Non-pigmented ciliary epithelial cell (primary cell): ENCODE measurements around the gene PRKCD.

Experiments
- DNase-seq: peaks from one replicate; pipeline ENCODE4 v3.0.0-alpha.2; 2010; ENCODE audit warnings: low read depth

PRKCD gene

DNA sequence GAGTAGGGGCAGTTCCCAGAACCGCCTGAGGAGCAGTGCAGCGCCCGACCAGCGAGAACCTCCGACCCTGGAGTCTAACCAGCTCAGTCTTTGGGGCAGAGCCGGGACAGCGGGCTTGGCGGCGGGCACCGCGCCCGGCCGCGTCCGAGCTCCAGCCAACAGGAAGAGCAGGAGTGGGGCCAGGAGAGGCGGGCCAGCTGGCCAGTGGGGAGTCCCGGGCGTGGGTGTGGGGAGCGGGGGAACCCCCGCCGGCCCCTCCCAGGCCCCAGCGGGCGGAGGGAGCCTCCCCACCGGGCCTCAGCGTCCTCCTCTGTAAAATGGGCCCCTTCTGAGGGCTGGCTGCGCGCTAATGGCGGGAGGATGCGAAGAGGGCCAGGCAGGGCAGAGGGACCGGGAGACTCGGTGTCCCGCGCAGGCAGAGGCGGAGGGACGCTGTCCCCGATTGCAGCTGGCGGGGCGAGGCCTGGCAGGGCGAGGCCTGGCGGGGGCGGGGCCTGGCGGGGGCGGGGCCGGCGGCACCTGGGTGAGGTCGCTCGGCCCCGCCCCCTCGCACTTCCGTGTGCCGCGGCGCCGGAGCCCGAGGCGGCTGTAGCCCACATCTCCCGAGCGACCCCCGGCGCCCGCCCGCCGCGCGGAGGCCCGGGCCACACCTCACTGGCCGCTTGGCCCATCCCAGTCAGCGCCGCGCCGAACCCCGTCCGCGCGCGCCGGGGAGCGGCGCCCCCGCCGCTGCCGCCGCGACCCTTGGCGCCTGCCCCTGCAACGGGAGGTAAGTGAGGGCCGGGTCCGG lies at the start of gene PRKCD:
PRKCD (plus strand) TSS at position 550 of the 790 bp plus-strand sequence. CDS start 17,214 bp downstream, outside the sequence.
- no peak for DNase-seq

DNA sequence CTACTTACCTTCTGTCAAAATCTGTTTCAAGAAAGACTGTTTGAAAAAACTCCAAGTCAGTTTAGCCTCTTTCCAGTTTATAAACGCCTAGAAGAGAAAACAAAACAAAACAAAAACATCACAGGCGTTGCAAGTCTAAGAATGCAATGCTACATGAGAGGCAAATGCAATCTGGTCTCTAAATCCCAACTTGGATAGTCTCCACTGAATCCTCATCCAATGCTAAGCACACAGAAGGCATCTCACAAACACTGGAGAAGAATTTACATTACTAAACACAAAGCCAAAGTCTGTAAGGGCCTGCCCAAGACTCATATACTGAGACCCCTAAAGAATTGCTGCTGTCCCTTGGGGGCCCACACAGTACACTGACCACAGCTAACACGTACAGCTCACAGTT lies 49.2 kb upstream of the PRKCD start:
- no peak for DNase-seq

DNA sequence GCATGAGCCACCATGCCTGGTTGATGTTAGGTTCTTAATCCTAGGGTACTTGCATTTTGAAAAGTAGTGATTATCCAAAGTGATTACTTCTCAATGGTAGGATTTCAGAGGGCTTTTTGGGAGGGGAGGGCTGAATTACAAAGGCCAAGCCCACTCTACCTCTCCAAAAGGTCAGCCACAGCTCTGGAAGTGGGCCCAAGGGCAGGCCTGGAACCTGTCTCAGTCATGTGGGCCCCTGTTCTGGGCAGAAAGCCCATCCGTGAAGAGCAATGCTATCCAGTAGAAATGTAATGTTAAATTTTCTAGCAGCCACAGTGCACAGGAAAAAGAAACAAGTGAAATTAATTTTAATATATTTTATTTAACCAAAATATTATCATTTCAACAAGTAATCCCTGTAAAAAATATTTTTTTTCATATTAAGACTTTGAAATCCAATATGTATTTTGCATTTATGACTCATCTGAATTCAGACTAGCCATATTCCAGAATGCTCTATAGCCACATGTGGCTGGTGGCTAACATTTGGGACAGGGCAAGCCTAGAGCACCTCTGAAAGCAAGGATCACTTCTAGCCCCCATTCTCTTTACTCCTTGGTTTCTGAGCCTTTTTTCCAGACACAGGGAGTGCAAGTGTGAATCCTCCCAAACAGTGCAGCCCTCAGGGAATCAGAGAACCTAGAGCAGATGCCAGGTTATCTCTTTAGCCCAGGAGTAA lies 47.6 kb upstream of the PRKCD start:
- DNase-seq: no peak

DNA sequence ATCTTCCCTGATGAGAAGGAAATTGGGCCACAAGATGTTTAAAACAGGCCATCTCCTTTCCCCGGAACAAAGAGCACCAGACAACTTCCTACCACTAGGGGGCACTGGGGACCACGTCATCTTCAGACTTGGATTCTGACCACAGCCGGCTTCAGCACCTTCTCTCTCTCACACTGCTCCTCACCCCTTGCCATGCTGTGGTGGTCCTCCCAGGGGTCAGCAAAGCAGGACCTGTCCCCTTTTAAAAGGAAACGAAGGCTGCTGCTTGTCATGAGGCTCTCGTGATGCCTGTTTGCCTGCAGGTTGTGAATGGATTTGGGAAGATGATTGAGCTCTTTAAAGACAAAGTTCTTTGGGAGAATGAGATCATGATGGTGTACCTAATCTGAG lies 47.0 kb upstream of the PRKCD start:
- no peak for DNase-seq

DNA sequence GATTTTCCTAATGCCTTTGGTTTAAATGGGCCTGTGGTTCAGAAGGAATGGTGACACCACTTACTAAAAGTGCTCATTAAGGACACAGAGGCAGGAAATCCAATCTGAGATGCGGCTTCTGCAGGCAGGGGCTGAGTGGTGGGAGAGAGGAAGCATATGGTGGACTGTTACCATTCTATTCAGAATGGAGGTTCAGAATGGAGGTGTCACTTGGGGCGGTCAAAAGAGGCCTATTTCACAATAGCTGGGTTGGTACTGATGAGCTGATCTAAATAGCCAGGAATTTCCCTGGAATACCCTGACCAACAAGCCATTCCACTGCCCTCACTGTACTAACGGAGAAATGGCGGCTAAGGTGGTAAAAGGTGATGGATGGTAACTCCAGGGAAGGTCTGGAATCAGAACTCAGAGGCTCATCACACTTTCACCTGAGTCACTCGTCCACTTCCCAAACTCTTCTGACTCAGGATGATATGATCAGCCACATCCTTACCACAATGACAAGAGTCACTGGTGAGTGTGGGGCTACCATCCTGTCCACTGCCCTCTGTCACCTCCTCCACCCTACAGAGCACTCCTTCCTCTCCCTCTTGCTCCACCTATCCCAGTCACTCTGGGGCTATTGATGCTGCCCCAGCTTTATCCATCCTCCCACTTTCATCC lies 46.5 kb upstream of the PRKCD start:
- no peak for DNase-seq

DNA sequence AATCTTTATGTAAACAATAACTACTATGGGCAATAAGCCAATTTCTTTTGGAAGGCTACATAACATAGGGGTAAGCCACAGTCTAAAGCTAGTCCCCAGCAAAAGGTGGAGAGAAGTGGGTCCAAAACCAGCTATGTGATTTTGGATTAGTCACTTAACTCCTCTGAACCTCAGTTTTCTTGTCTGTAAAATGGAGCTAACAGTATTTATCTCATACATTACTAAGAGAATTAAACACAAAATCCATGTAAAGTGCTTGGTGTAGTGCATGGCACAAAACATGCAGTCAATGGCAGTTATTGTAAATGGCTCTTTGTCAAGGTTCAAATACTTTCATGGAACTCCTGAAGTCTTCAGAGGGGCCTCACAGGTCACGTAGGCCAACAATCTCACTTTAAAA lies 44.1 kb upstream of the PRKCD start:
- DNase-seq: no peak

DNA sequence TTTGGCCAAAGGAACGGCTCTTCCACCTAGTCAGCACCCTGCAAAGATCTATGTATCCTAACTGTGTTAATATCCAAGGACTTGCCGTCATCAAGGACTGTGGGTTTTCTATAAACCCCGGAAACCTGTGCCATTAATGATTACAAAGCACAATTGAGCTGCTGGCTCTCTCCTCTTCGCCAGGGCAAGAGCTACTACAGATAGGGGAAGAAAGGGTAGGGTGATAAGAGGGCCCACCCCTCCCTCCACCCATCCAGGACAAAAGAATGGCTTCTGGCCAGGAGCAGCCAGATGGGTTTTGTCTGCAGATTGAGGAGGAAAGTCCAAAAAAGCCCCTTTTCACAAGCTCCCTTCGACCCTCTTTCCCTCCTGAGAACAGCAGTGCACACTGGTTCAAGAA lies 40.7 kb upstream of the PRKCD start:
- DNase-seq: no peak

DNA sequence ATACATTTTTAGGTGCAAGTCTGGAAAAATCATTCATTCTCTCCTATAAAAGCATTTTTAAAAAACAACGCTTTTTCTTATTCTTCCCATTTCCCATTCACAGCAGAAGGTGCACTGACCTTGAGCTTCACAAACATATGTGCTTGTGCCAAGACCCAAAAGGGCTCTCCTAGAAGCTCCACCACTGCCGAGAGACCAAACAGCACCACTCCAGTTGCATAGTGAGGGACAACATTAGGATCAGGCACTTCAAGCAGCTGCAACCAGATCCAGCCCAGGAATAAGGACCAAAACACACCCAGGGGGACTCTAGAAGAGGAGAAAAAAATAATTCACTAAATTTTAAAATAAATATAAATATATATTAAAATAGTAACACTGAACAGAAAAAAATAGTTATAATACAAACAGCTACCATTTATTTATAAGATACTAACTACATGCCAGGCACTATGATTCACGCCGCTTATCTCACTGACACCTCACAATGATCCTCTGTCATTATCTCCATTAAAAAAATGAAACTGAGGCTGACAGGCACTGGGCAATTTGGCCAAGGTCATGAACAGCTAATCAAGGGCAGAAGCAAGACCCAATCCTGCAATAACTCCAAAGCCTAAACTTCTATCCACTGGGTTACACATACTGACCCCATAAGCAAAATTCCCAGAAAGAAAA lies 38.6 kb upstream of the PRKCD start:
- no peak for DNase-seq

DNA sequence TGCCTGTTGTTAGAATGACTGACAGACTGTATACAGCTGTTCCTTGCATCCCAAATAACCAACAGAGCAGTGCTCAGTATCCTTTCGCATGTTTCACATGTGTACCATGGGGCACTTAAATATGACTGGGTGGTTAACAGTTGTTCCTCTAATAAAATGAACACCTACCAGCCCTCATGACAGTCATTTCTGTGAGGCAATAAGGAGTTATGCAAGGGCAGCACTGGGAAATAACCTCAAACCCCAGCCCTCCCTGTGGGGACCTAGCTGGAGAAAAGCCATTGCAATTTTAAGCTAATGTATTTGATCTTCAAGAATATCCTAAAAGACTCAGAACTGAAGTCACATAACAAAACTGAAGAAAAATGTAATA lies 38.1 kb upstream of the PRKCD start:
- no peak for DNase-seq

DNA sequence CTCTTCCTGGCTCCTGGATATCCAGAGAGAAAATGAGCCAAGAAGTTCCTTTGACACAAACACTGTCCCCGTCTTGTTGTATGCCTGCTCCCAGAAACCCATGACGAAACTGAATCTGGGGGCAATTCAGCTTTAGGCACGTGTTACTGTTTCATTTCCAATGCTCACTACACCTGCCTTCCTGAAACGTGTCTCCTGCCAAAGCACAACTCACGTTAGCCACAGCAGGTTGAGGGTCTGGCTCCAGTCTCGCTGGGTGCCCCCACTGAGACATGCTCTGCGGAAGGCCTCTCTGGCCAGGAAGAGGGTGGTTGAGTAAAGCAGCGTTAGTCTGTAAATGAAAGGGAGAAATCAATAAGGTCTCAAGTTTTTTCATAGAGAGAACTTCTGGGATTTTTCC lies 37.5 kb upstream of the PRKCD start:
- DNase-seq: no peak

DNA sequence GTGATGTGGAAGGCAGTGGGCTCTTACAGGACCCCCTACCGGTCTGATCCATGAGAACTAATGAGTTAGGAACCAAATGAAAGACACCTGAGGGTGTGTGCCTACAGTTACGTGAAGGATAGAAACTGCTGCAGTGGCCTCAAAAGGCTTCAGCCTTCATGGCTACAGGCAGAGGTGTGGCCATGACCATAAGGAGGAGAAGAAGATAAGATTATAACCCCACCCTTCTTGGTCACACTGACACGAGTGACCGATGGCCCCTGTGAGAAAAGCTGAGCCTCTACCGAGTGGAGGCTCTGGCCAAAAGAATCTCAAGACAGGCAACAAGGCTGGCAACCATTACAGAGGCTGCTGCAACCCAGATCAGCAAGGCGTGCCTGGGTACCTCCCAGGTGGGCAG lies 37.1 kb upstream of the PRKCD start:
- DNase-seq: no peak

DNA sequence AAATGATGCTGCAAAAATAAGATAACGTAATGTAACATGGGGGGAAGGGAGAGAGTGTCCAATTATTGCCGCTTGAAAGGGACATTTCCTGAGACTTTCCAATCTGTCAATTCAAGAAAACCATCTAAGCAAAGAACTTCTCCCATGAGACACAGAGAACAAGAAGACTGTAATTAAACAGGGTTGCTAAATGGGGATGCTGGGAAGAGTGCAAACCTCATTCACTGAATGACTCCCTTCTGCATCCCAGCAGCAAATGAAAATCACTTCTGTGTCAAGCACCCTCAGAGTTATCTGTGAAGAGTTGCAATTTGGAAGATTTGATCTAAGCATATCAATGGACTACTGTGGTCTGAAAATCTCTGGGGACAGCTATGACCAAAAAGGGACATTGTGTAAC lies 34.4 kb upstream of the PRKCD start:
- no peak for DNase-seq

DNA sequence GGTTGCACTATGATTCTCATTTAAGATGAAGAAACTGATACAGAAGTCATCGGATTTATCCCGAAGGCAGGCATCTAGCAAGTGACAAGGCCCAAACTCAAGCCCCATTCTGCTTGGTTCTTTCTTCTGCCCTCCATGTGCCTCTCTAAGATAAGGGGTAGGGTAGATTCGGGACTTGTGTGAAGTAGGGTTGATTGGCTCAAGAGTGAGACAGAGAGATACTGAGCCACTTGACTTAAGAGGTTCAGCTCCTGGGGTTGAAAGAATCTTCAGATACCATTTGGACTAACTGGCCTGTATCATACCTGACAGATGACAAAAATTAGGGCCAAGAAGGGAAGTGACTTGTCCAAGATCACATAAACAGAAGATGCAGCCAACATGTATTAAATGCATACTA lies 31.7 kb upstream of the PRKCD start:
- DNase-seq: no peak

DNA sequence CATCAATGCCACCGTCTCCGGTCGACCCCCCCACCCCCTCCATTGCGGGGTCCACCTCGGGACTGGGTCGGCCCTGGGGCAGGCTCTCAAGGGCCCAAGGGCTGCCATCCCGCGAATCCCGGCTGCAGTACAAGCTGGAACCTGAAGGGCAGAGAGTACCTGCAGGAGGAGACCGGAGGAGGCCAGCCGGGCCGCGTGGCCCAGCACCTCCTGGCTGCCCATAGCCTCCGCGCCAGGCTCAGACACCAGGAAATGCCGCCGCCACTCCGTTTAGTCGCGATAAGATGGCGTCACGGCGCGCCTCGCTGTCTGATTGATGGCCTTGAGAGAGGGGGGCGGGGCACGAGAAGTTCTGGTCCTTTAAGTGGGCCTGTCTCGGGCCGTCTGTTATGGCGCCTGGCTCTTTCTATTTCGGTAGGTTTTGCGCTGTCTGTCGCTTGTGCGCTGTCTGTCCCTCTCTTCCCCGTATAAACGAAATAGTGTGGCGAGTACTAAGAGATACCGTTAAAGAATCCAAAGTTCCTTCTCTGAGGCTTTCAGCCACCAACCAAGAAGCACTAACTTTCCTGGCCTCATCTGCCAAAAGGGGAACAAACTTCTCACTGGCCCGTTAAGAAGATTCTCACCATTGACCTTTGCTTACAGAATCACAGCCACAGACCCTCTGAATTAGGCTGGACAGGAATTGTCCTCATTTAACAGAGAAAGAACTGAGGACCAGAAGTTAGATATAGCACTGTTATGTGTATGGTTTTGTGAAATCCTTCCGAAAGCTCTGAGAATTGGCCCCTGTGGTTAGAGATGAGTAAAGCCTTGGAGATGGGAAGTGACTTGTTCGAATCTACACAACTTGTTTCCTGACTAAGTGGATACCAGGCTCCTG lies 30.6 kb upstream of the PRKCD start, which contains the start of gene RFT1:
RFT1 (minus strand) TSS at position 257 of the 883 bp plus-strand sequence; CDS start at position 222, 35 bp downstream.
- peak; percentile 75 for DNase-seq

DNA sequence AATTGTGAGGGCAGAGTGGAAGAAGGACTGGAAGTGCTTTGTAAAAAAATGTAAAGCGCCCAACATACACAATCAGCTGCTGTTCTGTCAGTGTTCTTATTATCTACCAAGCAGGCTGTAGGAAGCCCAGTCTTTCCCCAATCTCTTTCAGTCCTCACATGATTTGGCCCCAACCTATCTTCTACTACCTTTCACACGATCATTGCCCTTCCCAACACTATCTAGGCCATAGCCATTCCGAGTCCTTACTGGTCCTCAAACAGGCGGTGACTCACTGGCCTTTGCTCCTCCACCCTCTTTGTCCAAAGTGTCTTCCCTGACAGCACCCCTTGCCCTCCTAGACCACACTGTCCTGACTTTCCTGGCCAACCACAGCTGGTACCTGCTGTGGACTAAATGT lies 29.9 kb upstream of the PRKCD start:
- no peak for DNase-seq

DNA sequence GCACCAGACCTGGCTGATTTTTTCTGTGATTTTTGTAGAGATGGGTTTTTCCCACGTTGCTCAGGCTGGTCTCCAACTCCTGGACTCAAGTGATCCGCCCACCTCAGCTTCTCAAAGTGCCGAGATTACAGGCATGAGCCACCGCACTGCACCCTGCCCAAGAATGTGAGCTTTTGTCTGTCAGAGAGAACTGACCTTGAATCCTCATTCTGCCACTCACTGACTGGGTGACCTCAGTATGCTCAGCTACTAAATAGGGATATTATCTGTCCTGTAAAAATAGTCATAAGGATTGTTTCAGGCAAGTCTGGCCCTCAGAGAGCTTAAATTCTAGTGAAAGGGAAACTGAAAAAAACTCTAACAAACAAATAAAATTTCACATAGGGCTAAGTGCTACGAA lies 28.7 kb upstream of the PRKCD start:
- DNase-seq: no peak

DNA sequence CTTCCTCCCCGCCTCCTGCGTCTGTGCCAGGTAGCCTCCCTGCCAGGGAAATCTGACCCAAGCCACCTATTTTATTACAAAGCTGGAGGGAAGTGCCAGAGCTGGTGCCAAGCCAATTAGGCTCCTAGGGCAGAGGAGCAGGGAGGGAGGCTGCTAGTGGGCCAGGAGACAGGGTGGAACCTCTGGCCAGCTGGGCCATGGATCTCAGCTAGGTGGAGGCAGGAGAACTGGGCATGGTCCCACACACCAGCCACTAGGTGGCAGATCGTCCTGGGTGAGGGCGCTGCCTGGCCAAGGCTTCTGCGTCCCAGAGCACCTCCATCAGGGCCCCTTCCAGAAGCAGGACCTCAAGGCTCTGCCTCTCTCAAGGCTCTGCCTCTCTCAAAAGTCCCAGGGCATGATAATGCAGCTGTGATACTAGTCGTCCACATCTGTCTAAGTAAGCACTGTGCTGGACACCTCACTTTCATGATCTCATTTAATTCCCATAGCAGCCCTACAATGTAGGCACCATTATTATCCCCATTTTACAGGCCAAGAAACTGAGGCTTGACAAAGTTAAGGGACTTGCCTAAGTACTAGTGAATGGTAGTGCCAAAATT lies 26.3 kb upstream of the PRKCD start:
- DNase-seq: no peak

DNA sequence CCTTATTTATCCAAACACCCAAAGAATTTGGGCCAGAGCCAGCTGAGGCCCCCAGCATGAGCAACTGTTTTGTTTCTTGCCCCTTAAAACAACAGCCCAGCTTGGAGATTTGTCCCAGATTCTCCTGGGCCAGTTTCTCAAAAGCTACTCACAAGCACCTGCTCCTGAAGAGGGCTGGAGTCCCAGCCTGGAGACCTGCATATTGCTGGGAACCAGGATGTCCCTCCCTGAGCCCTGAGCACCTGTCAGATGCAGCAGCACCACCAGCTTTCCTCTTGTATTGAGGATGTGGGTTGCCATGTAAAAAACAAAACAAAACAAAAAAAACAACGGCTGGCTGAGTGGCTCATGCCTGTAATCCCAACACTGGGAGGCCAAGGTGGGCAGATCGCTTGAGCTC lies 23.8 kb upstream of the PRKCD start:
- DNase-seq: no peak

DNA sequence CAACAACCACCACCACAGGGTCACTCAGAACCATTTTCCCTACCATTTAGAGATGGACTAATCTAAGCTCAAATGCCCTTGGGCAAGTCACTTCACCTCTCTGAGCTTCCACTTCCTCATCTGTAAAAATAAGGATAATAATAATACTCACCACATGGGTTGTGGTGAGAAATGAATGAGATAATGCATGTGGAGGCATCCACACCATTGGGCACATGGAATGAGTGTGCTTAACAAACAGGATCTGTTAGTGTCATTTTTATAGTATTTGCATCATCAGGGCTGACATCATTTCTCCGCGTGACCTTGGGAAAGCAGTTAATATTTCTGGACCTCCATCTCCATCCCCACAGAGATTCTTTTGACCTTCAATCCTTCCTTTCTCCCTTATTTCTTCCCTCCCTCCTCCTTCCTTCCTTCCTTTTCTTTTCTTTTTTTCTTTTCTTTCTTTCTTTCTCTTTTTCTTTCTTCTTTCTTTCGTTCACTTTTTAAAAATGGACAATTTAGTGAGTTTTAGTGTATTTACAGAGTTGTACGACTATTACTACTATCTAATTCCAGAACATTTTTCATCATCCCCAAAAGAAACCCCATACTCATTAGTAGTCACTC lies 23.1 kb upstream of the PRKCD start:
- no peak for DNase-seq
